Measurements from ENCODE around the gene RFX6. TPM values are rescaled to one million over a fixed set of nuclear protein-coding genes. Genes with fewer than 3 reads are reported as not detected.
A peak's percentile ranks its signal among the peaks of the same experiment; 100 is the strongest.

Gene RFX6
- total RNA-seq, 1 experiment from 2014 or later, result 0.15 TPM

DNA sequence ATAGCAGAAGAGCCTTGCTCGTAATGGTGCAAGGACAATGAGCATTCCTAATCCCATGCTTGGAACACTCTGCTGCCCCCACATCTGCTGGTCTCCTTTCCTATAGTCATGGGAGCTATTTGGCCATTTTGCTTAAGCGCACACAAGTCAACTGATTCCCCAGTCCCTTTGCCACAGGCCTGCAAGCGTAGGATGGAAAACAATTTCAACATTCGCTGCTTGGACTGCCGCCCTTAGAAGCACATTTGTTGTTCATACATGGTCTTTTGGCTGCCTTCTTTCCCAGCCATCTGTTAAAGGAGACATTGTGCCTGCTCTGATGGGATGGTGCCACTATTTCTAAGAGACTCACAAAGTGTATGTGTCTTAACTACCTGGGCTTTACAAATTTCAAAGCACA, 96.9 kb downstream of the RFX6 start:
- POLR2A ChIA-PET (ENCODE audit: unreplicated experiment), result no interaction called here
- no peak overlapping the region for H3K4me3 ChIP-seq (ENCODE audit: low read length)
- peaks cover 12% of the 10 kb centered on the region for H3K4me1 ChIP-seq (ENCODE audit: insufficient read depth, low read length)
- no peaks in the 10 kb centered on the region for H4K20me1 ChIP-seq (ENCODE audit: low read length)
- DNase-seq, result no peak
- H3K9me2 ChIP-seq (replicated peaks; ENCODE audit: low read length), result no peaks in the 10 kb centered on the region
- H3K4me2 ChIP-seq (ENCODE audit: low read length), result no peak overlapping the region
- H3K79me2 ChIP-seq (ENCODE audit: low read length), result no peaks in the 10 kb centered on the region
- ATAC-seq, result no peak
- no TSS peak for BruUV-seq (replicated peaks)
- H3K36me3 ChIP-seq (ENCODE audit: low read depth, low read length), result no peaks in the 10 kb centered on the region
- intact Hi-C loops (cut with micrococcal nuclease), result no loop called here
- H3K9me3 ChIP-seq (ENCODE audit: low read length), result no peaks in the 10 kb centered on the region
- no peak overlapping the region for H3K27ac ChIP-seq (ENCODE audit: low read length)
- no peaks in the 10 kb centered on the region for H3K27me3 ChIP-seq (ENCODE audit: low read length)
- no peak overlapping the region for H2AFZ ChIP-seq (ENCODE audit: low read length)
- TF ChIP-seq, protein P1, sequence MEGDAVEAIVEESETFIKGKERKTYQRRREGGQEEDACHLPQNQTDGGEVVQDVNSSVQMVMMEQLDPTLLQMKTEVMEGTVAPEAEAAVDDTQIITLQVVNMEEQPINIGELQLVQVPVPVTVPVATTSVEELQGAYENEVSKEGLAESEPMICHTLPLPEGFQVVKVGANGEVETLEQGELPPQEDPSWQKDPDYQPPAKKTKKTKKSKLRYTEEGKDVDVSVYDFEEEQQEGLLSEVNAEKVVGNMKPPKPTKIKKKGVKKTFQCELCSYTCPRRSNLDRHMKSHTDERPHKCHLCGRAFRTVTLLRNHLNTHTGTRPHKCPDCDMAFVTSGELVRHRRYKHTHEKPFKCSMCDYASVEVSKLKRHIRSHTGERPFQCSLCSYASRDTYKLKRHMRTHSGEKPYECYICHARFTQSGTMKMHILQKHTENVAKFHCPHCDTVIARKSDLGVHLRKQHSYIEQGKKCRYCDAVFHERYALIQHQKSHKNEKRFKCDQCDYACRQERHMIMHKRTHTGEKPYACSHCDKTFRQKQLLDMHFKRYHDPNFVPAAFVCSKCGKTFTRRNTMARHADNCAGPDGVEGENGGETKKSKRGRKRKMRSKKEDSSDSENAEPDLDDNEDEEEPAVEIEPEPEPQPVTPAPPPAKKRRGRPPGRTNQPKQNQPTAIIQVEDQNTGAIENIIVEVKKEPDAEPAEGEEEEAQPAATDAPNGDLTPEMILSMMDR (conservative IDR thresholded peaks at IDR 0.05; ENCODE audit: low read depth, low read length), result no peak
- TF ChIP-seq EZH2phosphoT487 (IDR thresholded peaks at IDR 0.05; ENCODE audit: borderline replicate concordance, low read length) (no peak), EZH2 (IDR thresholded peaks at IDR 0.05; ENCODE audit: low read length, unreplicated experiment) (no peak)
- H3F3A ChIP-seq (ENCODE audit: low read length, unreplicated experiment), result no peaks in the 10 kb centered on the region
- CTCF ChIA-PET, result no interaction called here
- no peak overlapping the region for H3K9ac ChIP-seq (ENCODE audit: low read length)

DNA sequence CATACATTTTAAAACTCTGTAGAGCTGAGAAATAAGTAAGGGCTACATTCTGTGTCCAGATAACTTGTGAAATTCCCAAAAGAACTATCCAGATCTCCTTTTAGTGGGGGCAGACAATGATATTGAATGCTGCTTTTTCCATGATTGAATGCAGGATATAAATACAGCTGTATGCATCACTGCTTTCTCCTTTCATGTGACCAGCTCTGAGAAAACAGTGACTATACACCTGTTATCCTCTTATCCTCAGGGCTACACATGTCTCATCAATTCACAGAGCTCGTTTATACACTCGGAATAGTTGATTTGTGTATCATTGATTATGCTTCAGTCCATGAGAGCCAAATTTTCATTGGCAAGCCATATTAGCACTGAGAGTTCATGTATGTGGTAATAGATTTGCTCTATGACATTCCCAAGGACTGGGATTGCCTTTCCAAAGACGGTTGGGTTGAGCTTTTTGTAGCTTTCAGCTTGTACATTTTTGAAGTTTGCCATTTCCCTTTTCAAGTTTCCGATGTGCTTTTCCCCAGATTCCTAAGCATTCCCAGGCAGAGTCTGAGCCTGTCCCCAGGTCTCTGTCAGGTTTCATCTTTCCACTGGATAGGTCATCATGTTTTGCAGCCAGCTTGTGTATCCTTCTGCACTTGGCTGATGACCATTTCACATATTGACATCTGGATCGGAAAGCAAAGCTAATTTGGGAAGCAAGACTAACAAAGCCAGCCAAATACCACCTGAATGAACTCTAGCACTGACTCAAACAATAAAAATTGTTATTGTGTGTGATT, 97.7 kb downstream of the RFX6 start:
- ChIA-PET POLR2A (ENCODE audit: unreplicated experiment) (no interaction called here), CTCF (interaction anchor here (0.6 kb wide), 1 partner anchor 22 kb away, joined by 5 read pairs; no protein-coding TSS in a partner anchor)
- Histone ChIP-seq H3K36me3 (ENCODE audit: low read depth, low read length) (no peaks in the 10 kb centered on the region), H2AFZ (ENCODE audit: low read length) (no peak overlapping the region), H3K4me2 (ENCODE audit: low read length) (no peak overlapping the region), H3K4me3 (ENCODE audit: low read length) (no peak overlapping the region), H3F3A (ENCODE audit: low read length, unreplicated experiment) (no peaks in the 10 kb centered on the region), H3K9me2 (replicated peaks; ENCODE audit: low read length) (no peaks in the 10 kb centered on the region), H3K27me3 (ENCODE audit: low read length) (no peaks in the 10 kb centered on the region), H4K20me1 (ENCODE audit: low read length) (no peaks in the 10 kb centered on the region), H3K9ac (ENCODE audit: low read length) (no peak overlapping the region), H3K9me3 (ENCODE audit: low read length) (no peaks in the 10 kb centered on the region), H3K4me1 (ENCODE audit: insufficient read depth, low read length) (peaks cover 11% of the 10 kb centered on the region), H3K27ac (ENCODE audit: low read length) (no peak overlapping the region), H3K79me2 (ENCODE audit: low read length) (no peaks in the 10 kb centered on the region)
- ATAC-seq, result no peak
- TF ChIP-seq, protein P1 (conservative IDR thresholded peaks at IDR 0.05; ENCODE audit: low read depth, low read length), result no peak
- no peak for TF ChIP-seq EZH2 (IDR thresholded peaks at IDR 0.05; ENCODE audit: low read length, unreplicated experiment)
- TF ChIP-seq EZH2phosphoT487 (IDR thresholded peaks at IDR 0.05; ENCODE audit: borderline replicate concordance, low read length), result no peak
- BruUV-seq (replicated peaks), result no TSS peak
- DNase-seq, result no peak
- intact Hi-C loops (cut with micrococcal nuclease), result no loop called here

DNA sequence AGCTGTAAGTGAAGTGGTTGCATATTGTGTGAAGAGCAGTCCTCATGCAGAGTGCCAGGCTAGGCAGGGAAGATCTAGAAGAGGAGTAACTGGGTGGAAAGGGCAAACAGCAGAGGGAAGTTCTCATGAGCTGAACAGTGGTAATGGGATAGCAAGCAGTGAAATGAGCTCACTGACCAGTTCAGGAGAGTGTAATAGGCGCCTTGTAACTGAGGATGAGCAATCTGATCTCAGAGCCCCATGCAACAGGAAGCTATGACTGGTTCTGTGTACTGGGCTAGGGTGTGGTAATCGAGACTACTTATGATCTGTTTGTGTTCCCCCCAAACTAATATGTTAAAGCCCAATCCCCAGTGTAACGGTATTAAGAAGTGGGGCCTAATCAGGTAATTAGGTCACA, 98.6 kb downstream of the RFX6 start:
- TF ChIP-seq, protein P1 (conservative IDR thresholded peaks at IDR 0.05; ENCODE audit: low read depth, low read length), result no peak
- TF ChIP-seq EZH2phosphoT487 (IDR thresholded peaks at IDR 0.05; ENCODE audit: borderline replicate concordance, low read length) (no peak), EZH2 (IDR thresholded peaks at IDR 0.05; ENCODE audit: low read length, unreplicated experiment) (no peak)
- H3K36me3 ChIP-seq (ENCODE audit: low read depth, low read length), result no peaks in the 10 kb centered on the region
- H3K9me3 ChIP-seq (ENCODE audit: low read length), result no peaks in the 10 kb centered on the region
- H4K20me1 ChIP-seq (ENCODE audit: low read length), result no peaks in the 10 kb centered on the region
- no TSS peak for BruUV-seq (replicated peaks)
- H3K27ac ChIP-seq (ENCODE audit: low read length), result peak overlapping the region; percentile 16; the same call in 1 of the 2 replicates
- peaks cover 11% of the 10 kb centered on the region for H3K4me1 ChIP-seq (ENCODE audit: insufficient read depth, low read length)
- CTCF ChIA-PET, result interaction anchor here (0.5 to 0.6 kb wide), 3 partner anchors 21 to 213 kb away, joined by 3 to 5 read pairs (median 4); no protein-coding TSS in a partner anchor
- no peaks in the 10 kb centered on the region for H3K27me3 ChIP-seq (ENCODE audit: low read length)
- H2AFZ ChIP-seq (ENCODE audit: low read length), result peak overlapping the region; percentile 36; the same call in 1 of the 2 replicates
- no peak overlapping the region for H3K9ac ChIP-seq (ENCODE audit: low read length)
- peak; percentile 58 for DNase-seq
- no peaks in the 10 kb centered on the region for H3K79me2 ChIP-seq (ENCODE audit: low read length)
- intact Hi-C loops (cut with micrococcal nuclease), result no loop called here
- H3K9me2 ChIP-seq (replicated peaks; ENCODE audit: low read length), result no peaks in the 10 kb centered on the region
- H3K4me2 ChIP-seq (ENCODE audit: low read length), result peak overlapping the region; percentile 31; the same call in 1 of the 2 replicates
- ATAC-seq, result peak; percentile 95
- POLR2A ChIA-PET (ENCODE audit: unreplicated experiment), result no interaction called here
- H3F3A ChIP-seq (ENCODE audit: low read length, unreplicated experiment), result no peaks in the 10 kb centered on the region
- H3K4me3 ChIP-seq (ENCODE audit: low read length), result no peak overlapping the region
